Right forelimb (tissue), 1 donor: ENCODE measurements around the gene PDE10A.

Experiments
- DNase-seq: peaks from one replicate; pipeline ENCODE4 v3.0.0-alpha.2; 2018

Gene PDE10A

GRCh38 chr6:165677091-165677490 is 14.1 kb upstream of the PDE10A start:
- DNase-seq: no peak

GRCh38 chr6:165676435-165677068 is 13.5 kb upstream of the PDE10A start:
- DNase-seq: no peak

GRCh38 chr6:165675120-165675519 is 12.1 kb upstream of the PDE10A start:
- no peak for DNase-seq

GRCh38 chr6:165674155-165675029 is 11.4 kb upstream of the PDE10A start:
- no peak for DNase-seq

- DNase-seq: no peak
Measured at GRCh38 chr6:165671222-165671768, 8.3 kb upstream of the PDE10A start.

GRCh38 chr6:165668951-165669350 is 5.9 kb upstream of the PDE10A start:
- DNase-seq: no peak

- DNase-seq: no peak
Measured at GRCh38 chr6:165665384-165665672, 2.3 kb upstream of the PDE10A start.

- DNase-seq: no peak
Measured at GRCh38 chr6:165664559-165665383, 1.7 kb upstream of the PDE10A start.

- DNase-seq: peak; percentile 63
Measured at GRCh38 chr6:165663736-165664558, 906 bp upstream of the PDE10A start.

- peak; percentile 81 for DNase-seq
Measured at GRCh38 chr6:165663377-165663735, 315 bp upstream of the PDE10A start.

GRCh38 chr6:165662041-165662748 is 846 bp downstream of the PDE10A start:
- DNase-seq: peak; percentile 76

- DNase-seq: peak; percentile 60
Measured at GRCh38 chr6:165661664-165662025, 1.4 kb downstream of the PDE10A start.

- peak; percentile 65 for DNase-seq
Measured at GRCh38 chr6:165660857-165661663, 2.0 kb downstream of the PDE10A start.

GRCh38 chr6:165659945-165660856 is 2.8 kb downstream of the PDE10A start:
- DNase-seq: no peak

- DNase-seq: no peak
Measured at GRCh38 chr6:165658395-165659058, 4.5 kb downstream of the PDE10A start.

- no peak for DNase-seq
Measured at GRCh38 chr6:165657325-165657680, 5.7 kb downstream of the PDE10A start.

- DNase-seq: no peak
Measured at GRCh38 chr6:165656581-165657324, 6.3 kb downstream of the PDE10A start.

GRCh38 chr6:165655191-165655590 is 7.8 kb downstream of the PDE10A start:
- DNase-seq: no peak

- DNase-seq: no peak
Measured at GRCh38 chr6:165654144-165654543, 8.9 kb downstream of the PDE10A start.
